ENCODE measurements around the gene GRM4.
A peak's percentile ranks its signal among the peaks of the same experiment; 100 is the strongest.

The GRM4 gene

DNA sequence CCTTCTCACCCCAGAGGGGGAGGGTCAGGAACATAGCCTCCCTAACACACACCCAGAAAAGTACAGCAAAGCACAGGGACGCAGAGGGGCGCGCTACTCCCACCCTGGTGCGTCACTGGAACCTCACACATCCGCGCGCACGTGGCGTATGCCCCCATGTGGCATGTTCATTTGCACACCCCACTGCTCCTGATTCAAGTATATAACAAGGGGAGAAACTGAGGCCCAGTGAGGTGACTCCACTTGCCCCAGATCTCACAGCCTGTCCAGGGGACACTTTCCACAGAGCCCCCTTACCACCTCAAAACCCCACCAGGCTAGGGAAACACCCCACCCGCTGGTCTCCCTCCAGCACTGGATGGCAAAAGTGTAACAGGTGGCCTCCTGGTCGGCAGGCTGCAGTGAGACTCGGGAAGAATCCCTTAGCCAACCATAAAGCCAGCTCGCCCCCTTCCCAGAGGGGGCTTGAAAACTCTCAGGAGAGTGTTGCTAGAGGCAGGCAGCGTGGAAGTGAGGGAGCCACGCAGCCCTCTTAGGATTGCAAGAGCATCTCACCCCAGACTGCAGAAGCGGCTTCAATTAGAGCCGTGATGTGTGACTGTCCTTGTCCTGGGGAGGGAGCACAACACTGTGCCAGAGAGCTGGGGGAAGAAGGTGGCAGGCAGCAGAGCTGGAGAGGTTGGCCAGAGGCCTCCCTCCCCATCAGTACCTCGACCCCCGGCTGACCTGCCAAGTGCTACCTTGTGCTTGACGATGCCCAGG, at the start of gene GRM4:
GRM4 (minus strand) TSS at position 67 of the 762 bp plus-strand sequence. CDS start 12,591 bp downstream, outside the sequence.
- Histone ChIP-seq H3K27me3 (ENCODE audit: insufficient read depth, low read length) (peaks cover 9% of the 10 kb centered on the region; the same call in 1 of the 2 replicates), H3K4me2 (ENCODE audit: low read length) (peak within 1 kb of the TSS; percentile 21; the same call in 1 of the 2 replicates), H4K20me1 (ENCODE audit: insufficient read depth, low read length) (no peaks in the 10 kb centered on the region), H3K4me1 (ENCODE audit: insufficient read depth, low read length, severe bottlenecking) (no peaks in the 10 kb centered on the region), H3K9ac (ENCODE audit: low read length) (no peak within 1 kb of the TSS), H2AFZ (ENCODE audit: low read length) (no peak within 1 kb of the TSS), H3F3A (ENCODE audit: insufficient read depth, low read length) (no peaks in the 10 kb centered on the region), H3K4me3 (ENCODE audit: low read depth, low read length, poor library complexity, severe bottlenecking) (no peak within 1 kb of the TSS), H3K9me2 (ENCODE audit: low read depth, low read length) (no peaks in the 10 kb centered on the region), H3K27ac (ENCODE audit: low read depth, low read length, poor library complexity, severe bottlenecking) (no peak within 1 kb of the TSS), H3K36me3 (ENCODE audit: insufficient read depth, low read length) (no peaks in the 10 kb centered on the region), H3K79me2 (ENCODE audit: insufficient read depth, low read length) (no peaks in the 10 kb centered on the region), H3K9me3 (ENCODE audit: low read length) (no peaks in the 10 kb centered on the region)
- TF ChIP-seq EZH2 (IDR thresholded peaks at IDR 0.05; ENCODE audit: borderline replicate concordance, low read length) = no peak
- no peak for TF ChIP-seq CTCF (IDR thresholded peaks at IDR 0.05; ENCODE audit: low read length)

DNA sequence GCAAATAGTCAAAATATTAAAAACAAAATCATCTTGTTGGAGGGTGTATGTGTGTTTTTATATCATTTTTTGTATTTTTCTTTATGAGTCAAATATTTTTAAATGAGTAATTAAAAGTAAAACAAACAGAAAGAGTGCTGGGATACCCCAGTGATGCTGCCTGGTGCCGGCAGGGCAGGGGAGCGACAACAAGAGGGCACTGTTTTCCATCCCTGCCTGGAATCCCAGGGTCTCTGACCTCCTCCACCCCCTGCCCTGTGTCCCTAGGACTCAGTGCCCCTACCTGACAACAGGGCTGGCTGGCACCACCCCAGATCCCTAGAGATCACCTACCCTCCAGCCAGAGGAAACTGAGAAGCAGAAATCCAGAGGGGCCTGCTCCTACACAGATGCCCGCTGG, 48.9 kb upstream of the GRM4 start:
- Histone ChIP-seq H3K9me3 (ENCODE audit: low read length) (no peaks in the 10 kb centered on the region), H3K27me3 (ENCODE audit: insufficient read depth, low read length) (no peaks in the 10 kb centered on the region; the same call in 1 of the 2 replicates), H3K79me2 (ENCODE audit: insufficient read depth, low read length) (no peaks in the 10 kb centered on the region), H4K20me1 (ENCODE audit: insufficient read depth, low read length) (no peaks in the 10 kb centered on the region), H3K36me3 (ENCODE audit: insufficient read depth, low read length) (no peaks in the 10 kb centered on the region), H3K4me3 (ENCODE audit: low read depth, low read length, poor library complexity, severe bottlenecking) (no peak overlapping the region), H3K4me1 (ENCODE audit: insufficient read depth, low read length, severe bottlenecking) (peaks cover 13% of the 10 kb centered on the region), H3K9ac (ENCODE audit: low read length) (no peak overlapping the region), H3K4me2 (ENCODE audit: low read length) (no peak overlapping the region), H3K9me2 (ENCODE audit: low read depth, low read length) (no peaks in the 10 kb centered on the region), H3K27ac (ENCODE audit: low read depth, low read length, poor library complexity, severe bottlenecking) (no peak overlapping the region), H2AFZ (ENCODE audit: low read length) (no peak overlapping the region), H3F3A (ENCODE audit: insufficient read depth, low read length) (no peaks in the 10 kb centered on the region)
- no peak for TF ChIP-seq EZH2 (IDR thresholded peaks at IDR 0.05; ENCODE audit: borderline replicate concordance, low read length)
- no peak for TF ChIP-seq CTCF (IDR thresholded peaks at IDR 0.05; ENCODE audit: low read length)

DNA sequence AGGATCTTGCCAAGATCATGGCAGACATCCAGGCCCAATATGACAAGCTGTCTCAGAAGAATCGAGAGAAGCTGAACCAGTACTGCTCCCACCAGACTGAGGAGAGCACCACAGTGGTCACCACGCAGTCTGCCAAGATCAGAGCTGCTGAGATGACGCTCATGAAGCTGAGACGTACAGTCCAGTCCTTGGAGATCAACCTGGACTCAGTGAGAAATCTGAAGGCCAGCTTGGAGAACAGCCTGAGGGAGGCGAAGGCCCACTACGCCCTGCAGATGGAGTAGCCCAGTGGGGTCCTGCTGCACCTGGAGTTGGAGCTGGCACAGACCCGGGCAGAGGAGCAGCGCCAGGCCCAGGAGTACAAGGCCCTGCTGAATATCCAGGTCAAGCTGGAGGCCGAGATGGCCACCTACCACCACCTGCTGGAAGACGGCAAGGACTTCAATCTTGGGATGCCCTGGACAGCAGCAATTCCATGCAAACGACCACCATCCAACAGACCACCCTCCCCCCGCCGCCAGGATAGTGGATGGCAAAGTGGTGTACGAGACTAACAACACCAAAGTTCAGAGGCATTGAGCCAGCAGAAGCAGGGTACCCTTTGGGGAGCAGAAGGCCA, 44.7 kb upstream of the GRM4 start:
- Histone ChIP-seq H3K9ac (ENCODE audit: low read length) (no peak overlapping the region), H3K27ac (ENCODE audit: low read depth, low read length, poor library complexity, severe bottlenecking) (no peak overlapping the region), H2AFZ (ENCODE audit: low read length) (no peak overlapping the region), H3K4me3 (ENCODE audit: low read depth, low read length, poor library complexity, severe bottlenecking) (no peak overlapping the region), H3K36me3 (ENCODE audit: insufficient read depth, low read length) (no peaks in the 10 kb centered on the region), H3K4me2 (ENCODE audit: low read length) (no peak overlapping the region), H3K4me1 (ENCODE audit: insufficient read depth, low read length, severe bottlenecking) (peaks cover 3% of the 10 kb centered on the region), H3F3A (ENCODE audit: insufficient read depth, low read length) (no peaks in the 10 kb centered on the region), H3K9me2 (ENCODE audit: low read depth, low read length) (no peaks in the 10 kb centered on the region), H3K9me3 (ENCODE audit: low read length) (no peaks in the 10 kb centered on the region), H3K79me2 (ENCODE audit: insufficient read depth, low read length) (no peaks in the 10 kb centered on the region), H3K27me3 (ENCODE audit: insufficient read depth, low read length) (no peaks in the 10 kb centered on the region; the same call in 1 of the 2 replicates), H4K20me1 (ENCODE audit: insufficient read depth, low read length) (no peaks in the 10 kb centered on the region)
- TF ChIP-seq EZH2 (IDR thresholded peaks at IDR 0.05; ENCODE audit: borderline replicate concordance, low read length) (no peak), CTCF (IDR thresholded peaks at IDR 0.05; ENCODE audit: low read length) (no peak)

Measured in OCI-LY1 (cell line).